ENCODE results near the gene CACNA2D1.

DNA sequence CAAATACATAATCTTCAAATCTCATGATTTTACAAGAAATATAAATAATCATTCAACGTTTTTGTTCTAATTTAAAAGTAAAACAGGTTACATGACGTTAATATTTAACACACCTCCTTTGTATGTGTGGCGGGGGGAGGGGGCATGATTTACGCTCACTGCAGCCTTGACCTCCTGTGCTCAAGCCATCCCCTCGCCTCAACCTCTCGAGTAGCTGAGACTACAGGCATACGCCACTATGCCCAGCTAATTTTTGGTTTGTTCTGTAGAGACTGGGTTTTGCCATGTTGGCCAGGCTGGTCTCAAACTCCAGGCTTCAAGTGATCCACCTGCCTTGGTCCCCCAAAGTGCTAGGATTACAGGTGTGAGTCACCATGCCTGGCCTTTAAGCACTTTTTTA, 7.2 kb upstream of the CACNA2D1 start:
- TF ChIP-seq SREBF2 (IDR thresholded peaks at IDR 0.05), result no peak
- TF ChIP-seq, protein P1, sequence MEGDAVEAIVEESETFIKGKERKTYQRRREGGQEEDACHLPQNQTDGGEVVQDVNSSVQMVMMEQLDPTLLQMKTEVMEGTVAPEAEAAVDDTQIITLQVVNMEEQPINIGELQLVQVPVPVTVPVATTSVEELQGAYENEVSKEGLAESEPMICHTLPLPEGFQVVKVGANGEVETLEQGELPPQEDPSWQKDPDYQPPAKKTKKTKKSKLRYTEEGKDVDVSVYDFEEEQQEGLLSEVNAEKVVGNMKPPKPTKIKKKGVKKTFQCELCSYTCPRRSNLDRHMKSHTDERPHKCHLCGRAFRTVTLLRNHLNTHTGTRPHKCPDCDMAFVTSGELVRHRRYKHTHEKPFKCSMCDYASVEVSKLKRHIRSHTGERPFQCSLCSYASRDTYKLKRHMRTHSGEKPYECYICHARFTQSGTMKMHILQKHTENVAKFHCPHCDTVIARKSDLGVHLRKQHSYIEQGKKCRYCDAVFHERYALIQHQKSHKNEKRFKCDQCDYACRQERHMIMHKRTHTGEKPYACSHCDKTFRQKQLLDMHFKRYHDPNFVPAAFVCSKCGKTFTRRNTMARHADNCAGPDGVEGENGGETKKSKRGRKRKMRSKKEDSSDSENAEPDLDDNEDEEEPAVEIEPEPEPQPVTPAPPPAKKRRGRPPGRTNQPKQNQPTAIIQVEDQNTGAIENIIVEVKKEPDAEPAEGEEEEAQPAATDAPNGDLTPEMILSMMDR (IDR thresholded peaks at IDR 0.05), result no peak
- TF ChIP-seq, protein P2, sequence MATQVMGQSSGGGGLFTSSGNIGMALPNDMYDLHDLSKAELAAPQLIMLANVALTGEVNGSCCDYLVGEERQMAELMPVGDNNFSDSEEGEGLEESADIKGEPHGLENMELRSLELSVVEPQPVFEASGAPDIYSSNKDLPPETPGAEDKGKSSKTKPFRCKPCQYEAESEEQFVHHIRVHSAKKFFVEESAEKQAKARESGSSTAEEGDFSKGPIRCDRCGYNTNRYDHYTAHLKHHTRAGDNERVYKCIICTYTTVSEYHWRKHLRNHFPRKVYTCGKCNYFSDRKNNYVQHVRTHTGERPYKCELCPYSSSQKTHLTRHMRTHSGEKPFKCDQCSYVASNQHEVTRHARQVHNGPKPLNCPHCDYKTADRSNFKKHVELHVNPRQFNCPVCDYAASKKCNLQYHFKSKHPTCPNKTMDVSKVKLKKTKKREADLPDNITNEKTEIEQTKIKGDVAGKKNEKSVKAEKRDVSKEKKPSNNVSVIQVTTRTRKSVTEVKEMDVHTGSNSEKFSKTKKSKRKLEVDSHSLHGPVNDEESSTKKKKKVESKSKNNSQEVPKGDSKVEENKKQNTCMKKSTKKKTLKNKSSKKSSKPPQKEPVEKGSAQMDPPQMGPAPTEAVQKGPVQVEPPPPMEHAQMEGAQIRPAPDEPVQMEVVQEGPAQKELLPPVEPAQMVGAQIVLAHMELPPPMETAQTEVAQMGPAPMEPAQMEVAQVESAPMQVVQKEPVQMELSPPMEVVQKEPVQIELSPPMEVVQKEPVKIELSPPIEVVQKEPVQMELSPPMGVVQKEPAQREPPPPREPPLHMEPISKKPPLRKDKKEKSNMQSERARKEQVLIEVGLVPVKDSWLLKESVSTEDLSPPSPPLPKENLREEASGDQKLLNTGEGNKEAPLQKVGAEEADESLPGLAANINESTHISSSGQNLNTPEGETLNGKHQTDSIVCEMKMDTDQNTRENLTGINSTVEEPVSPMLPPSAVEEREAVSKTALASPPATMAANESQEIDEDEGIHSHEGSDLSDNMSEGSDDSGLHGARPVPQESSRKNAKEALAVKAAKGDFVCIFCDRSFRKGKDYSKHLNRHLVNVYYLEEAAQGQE (IDR thresholded peaks at IDR 0.05), result no peak
- no peak for TF ChIP-seq EHMT2 (IDR thresholded peaks at IDR 0.05; ENCODE audit: low read depth)
- no peak for TF ChIP-seq EP300 (IDR thresholded peaks at IDR 0.05)
- no peak for TF ChIP-seq ZFP36 (IDR thresholded peaks at IDR 0.05; ENCODE audit: borderline replicate concordance, partially characterized antibody)
- TF ChIP-seq CHD2 (IDR thresholded peaks at IDR 0.05; ENCODE audit: low read length, partially characterized antibody), result no peak
